ENCODE results near the gene TSHZ1. TPM values are rescaled to one million over a fixed set of nuclear protein-coding genes. Genes with fewer than 3 reads are reported as not detected.

TSHZ1 gene
- total RNA-seq, 1 experiment from 2014 or later: 9.7 TPM

- POLR2A ChIA-PET: no interaction called here
- Mint-ChIP-seq H3K27ac (ENCODE audit: low read depth, unreplicated experiment) (no peak overlapping the region), H3K9me3 (ENCODE audit: unreplicated experiment) (no peaks in the 10 kb centered on the region), H3K4me1 (ENCODE audit: insufficient read depth, unreplicated experiment) (peaks cover 15% of the 10 kb centered on the region), H3K27me3 (ENCODE audit: insufficient read depth, unreplicated experiment) (no peaks in the 10 kb centered on the region), H3K4me3 (ENCODE audit: unreplicated experiment) (no peak overlapping the region), H3K36me3 (ENCODE audit: insufficient read depth, unreplicated experiment) (no peaks in the 10 kb centered on the region)
- CTCF ChIA-PET: interaction anchor here (0.7 kb wide), 1 partner anchor 31 kb away, joined by 3 read pairs; the partner anchor contains the start of gene TSHZ1
- DNase-seq (ENCODE audit: unreplicated experiment): no peak
- no TSS peak for BruUV-seq (replicated peaks)
- no peak for TF ChIP-seq CTCF (IDR thresholded peaks at IDR 0.05; ENCODE audit: unreplicated experiment)
- intact Hi-C loops (cut with micrococcal nuclease): no loop called here
These were observed 31.1 kb downstream of the TSHZ1 start for GRCh38 chr18:75241705-75242104.

GRCh38 chr18:75244351-75245313, 34.0 kb downstream of the TSHZ1 start:
- H3K27ac Mint-ChIP-seq (ENCODE audit: low read depth, unreplicated experiment): no peak overlapping the region
- no peak overlapping the region for H3K4me3 Mint-ChIP-seq (ENCODE audit: unreplicated experiment)
- H3K9me3 Mint-ChIP-seq (ENCODE audit: unreplicated experiment): no peaks in the 10 kb centered on the region
- no peaks in the 10 kb centered on the region for H3K36me3 Mint-ChIP-seq (ENCODE audit: insufficient read depth, unreplicated experiment)
- peaks cover 20% of the 10 kb centered on the region for H3K4me1 Mint-ChIP-seq (ENCODE audit: insufficient read depth, unreplicated experiment)
- TF ChIP-seq CTCF (IDR thresholded peaks at IDR 0.05; ENCODE audit: unreplicated experiment): no peak
- no peak for DNase-seq (ENCODE audit: unreplicated experiment)
- BruUV-seq (replicated peaks): no TSS peak
- ChIA-PET CTCF (interaction anchor here (0.6 to 1.6 kb wide), 2 partner anchors 235 to 569 kb away, joined by 3 read pairs; no protein-coding TSS in a partner anchor), POLR2A (interaction anchor here (1.1 to 3.2 kb wide), 2 partner anchors 29 to 35 kb away, joined by 3 to 18 read pairs; partner anchors contain the start of genes PTGR3 and TSHZ1)
- intact Hi-C loops (cut with micrococcal nuclease): loop anchor here (5.0 kb wide), 2 partner anchors 32 to 233 kb away; partner anchors contain the start of gene TSHZ1
- H3K27me3 Mint-ChIP-seq (ENCODE audit: insufficient read depth, unreplicated experiment): no peaks in the 10 kb centered on the region

GRCh38 chr18:75246721-75247610, 36.4 kb downstream of the TSHZ1 start:
- peak; percentile 14 for DNase-seq (ENCODE audit: unreplicated experiment)
- H3K36me3 Mint-ChIP-seq (ENCODE audit: insufficient read depth, unreplicated experiment): no peaks in the 10 kb centered on the region
- CTCF ChIA-PET: interaction anchor here (0.9 kb wide), 1 partner anchor 14 kb away, joined by 3 read pairs; no protein-coding TSS in a partner anchor
- H3K27ac Mint-ChIP-seq (ENCODE audit: low read depth, unreplicated experiment): peak overlapping the region; percentile 95
- H3K27me3 Mint-ChIP-seq (ENCODE audit: insufficient read depth, unreplicated experiment): no peaks in the 10 kb centered on the region
- POLR2A ChIA-PET: interaction anchor here (0.5 to 3.2 kb wide), 10 partner anchors 9 to 996 kb away, joined by 3 to 24 read pairs (median 4); partner anchors contain the start of genes PTGR3 and TSHZ1
- H3K4me1 Mint-ChIP-seq (ENCODE audit: insufficient read depth, unreplicated experiment): peaks cover 31% of the 10 kb centered on the region
- H3K9me3 Mint-ChIP-seq (ENCODE audit: unreplicated experiment): no peaks in the 10 kb centered on the region
- no TSS peak for BruUV-seq (replicated peaks)
- peak overlapping the region; percentile 80 for H3K4me3 Mint-ChIP-seq (ENCODE audit: unreplicated experiment)
- TF ChIP-seq CTCF (IDR thresholded peaks at IDR 0.05; ENCODE audit: unreplicated experiment): no peak
- intact Hi-C loops (cut with micrococcal nuclease): loop anchor here (1.0 to 5.0 kb wide), 3 partner anchors 35 to 230 kb away; partner anchors contain the start of gene TSHZ1
